Heart left ventricle (tissue), 13 donors: ENCODE results near the gene P2RY14.

Experiments used
- POLR2A ChIP-seq, 2 donors: fragments of 450-650 bp; IDR thresholded peaks; one replicate each; pipeline ENCODE4 v1.6.1; 2017; ENCODE audit warnings: antibody characterized with exemption in 2 of 2, mild to moderate bottlenecking in 2 of 2, moderate library complexity in 2 of 2
- TF ChIP-seq, protein P1 (sequence below), 12 donors: fragments of 200-600 bp; sonication (generic) in 4 of 12; IDR thresholded peaks; one replicate each; pipeline versions ENCODE4 v1.5.0 to v1.8.0; 2018 to 2022; ENCODE audit warnings: antibody characterized with exemption in 12 of 12, mild to moderate bottlenecking in 5 of 12
- donor health status: ischemic (EF 13 %, LVEDD 7.1; RV severe dilation, severe dysfunction).
- donor health status: DM: no; HTN: yes; CAD: no.
- donor health status: DM: no; HTN: no; CAD: no.
- donor health status: ischemic (EF 25% LVEDD 6.9; RV normal size, moderate dysfunction).
- donor health status: ischemic (EF 25% LVEDD 5.7; RV mildly dilated, moderate dysfunction).
- donor health status: ischemic (EF 35%, LVEDD 5.7; RV mildly dilated, moderate dysfunction).
- donor health status: nonischemic (EF 11% LVEDD 7.7; RV severe dilation, severe dysfunction).
- donor health status: DM: yes; HTN: yes; CAD: no.
- donor health status: PGD.
- donor health status: ischemic (EF 29% LVEDD 5.4; RV normal size, mild dysfunction).
- donor health status: nonischemic (EF 23%, LVEDD 6.1; RV moderate dilation, normal function).

DNA sequence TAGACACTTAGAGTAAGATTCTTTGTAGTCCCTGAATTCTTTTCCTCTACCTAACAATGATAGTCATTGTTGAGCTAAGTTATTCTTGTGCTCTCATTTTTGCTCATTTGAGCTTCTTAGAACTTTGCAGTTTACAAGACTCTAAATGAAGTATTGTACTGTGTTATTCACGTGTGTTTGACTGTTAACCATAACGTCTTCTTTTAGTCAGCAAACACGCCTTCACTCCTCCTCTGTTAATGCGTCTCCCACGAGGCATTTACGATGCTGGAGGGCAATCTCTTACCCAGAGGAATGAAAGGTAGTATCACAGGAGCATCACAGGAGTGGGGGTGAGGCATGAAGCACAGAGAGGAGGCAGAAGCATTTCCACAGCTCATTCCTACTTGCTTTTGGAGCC is 14.8 kb upstream of the P2RY14 start:
- no peak for TF ChIP-seq POLR2A (IDR thresholded peaks at IDR 0.05)
- TF ChIP-seq, protein P1, sequence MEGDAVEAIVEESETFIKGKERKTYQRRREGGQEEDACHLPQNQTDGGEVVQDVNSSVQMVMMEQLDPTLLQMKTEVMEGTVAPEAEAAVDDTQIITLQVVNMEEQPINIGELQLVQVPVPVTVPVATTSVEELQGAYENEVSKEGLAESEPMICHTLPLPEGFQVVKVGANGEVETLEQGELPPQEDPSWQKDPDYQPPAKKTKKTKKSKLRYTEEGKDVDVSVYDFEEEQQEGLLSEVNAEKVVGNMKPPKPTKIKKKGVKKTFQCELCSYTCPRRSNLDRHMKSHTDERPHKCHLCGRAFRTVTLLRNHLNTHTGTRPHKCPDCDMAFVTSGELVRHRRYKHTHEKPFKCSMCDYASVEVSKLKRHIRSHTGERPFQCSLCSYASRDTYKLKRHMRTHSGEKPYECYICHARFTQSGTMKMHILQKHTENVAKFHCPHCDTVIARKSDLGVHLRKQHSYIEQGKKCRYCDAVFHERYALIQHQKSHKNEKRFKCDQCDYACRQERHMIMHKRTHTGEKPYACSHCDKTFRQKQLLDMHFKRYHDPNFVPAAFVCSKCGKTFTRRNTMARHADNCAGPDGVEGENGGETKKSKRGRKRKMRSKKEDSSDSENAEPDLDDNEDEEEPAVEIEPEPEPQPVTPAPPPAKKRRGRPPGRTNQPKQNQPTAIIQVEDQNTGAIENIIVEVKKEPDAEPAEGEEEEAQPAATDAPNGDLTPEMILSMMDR (IDR thresholded peaks at IDR 0.05) = no peak
